WTC11 (cell line): ENCODE measurements around the gene TDRKH. TPM values are rescaled to one million over a fixed set of nuclear protein-coding genes. Genes with fewer than 3 reads are reported as not detected.
A peak's percentile ranks its signal among the peaks of the same experiment; 100 is the strongest.

Experiments used
- ATAC-seq: fragments of 200-7000 bp; cut with Tn5 transposase; 2 replicates; pipeline ENCODE4 v1.10.0; 2021; ENCODE audit warnings: mild to moderate bottlenecking, moderate library complexity
- CTCF ChIA-PET: fragments of 300-600 bp; sonication (Branson Sonifier 250); formaldehyde crosslinking; loops from one replicate; lab custom pipeline; 2021; ENCODE audit warnings: antibody characterized with exemption; lab: Charles Lee
- POLR2A ChIA-PET: fragments of 350-600 bp; sonication (Branson Sonifier 250); formaldehyde crosslinking; loops from one replicate; lab custom pipeline; 2021; ENCODE audit warnings: antibody characterized with exemption; lab: Charles Lee
- DNase-seq: peaks from one replicate; pipeline ENCODE4 v3.0.0; 2021; ENCODE audit warnings: low spot score
- H3K27ac Mint-ChIP-seq: 2 replicates; pipeline ENCODE4 v1.8.0; 2021; ENCODE audit warnings: mixed read lengths
- H3K27me3 Mint-ChIP-seq: 2 replicates; pipeline ENCODE4 v1.8.0; 2021; ENCODE audit warnings: low read depth, mild to moderate bottlenecking, moderate library complexity, mixed read lengths
- H3K36me3 Mint-ChIP-seq: 2 replicates; pipeline ENCODE4 v1.8.0; 2021; ENCODE audit warnings: mixed read lengths
- H3K4me1 Mint-ChIP-seq: 2 replicates; pipeline ENCODE4 v1.8.0; 2022; ENCODE audit warnings: mixed read lengths
- H3K4me3 Mint-ChIP-seq: 2 replicates; pipeline ENCODE4 v1.8.0; 2021; ENCODE audit warnings: mild to moderate bottlenecking, moderate library complexity, mixed read lengths
- H3K9me3 Mint-ChIP-seq: 2 replicates; pipeline ENCODE4 v1.8.0; 2021; ENCODE audit warnings: mixed read lengths
- E2F5 ChIP-seq: sonication (generic); formaldehyde crosslinking; IDR thresholded peaks from 2 replicates; pipeline ENCODE4 v1.8.1; 2022; ENCODE audit warnings: mild to moderate bottlenecking, moderate library complexity, missing genetic modification reagents
- ESRRA ChIP-seq: sonication (generic); formaldehyde crosslinking; IDR thresholded peaks from 2 replicates; pipeline ENCODE4 v1.8.1; 2022; ENCODE audit warnings: mild to moderate bottlenecking, missing genetic modification reagents, borderline replicate concordance
- IRF2 ChIP-seq: sonication (generic); formaldehyde crosslinking; IDR thresholded peaks from 2 replicates; pipeline ENCODE4 v1.8.0; 2022; ENCODE audit warnings: low read depth, missing genetic modification reagents, borderline replicate concordance
- MXD4 ChIP-seq: fragments of 250-450 bp; sonication (Bioruptor Pico); IDR thresholded peaks from 2 replicates; pipeline ENCODE4 v1.8.0; 2021; ENCODE audit warnings: mild to moderate bottlenecking, moderate library complexity, borderline replicate concordance
- NR1H2 ChIP-seq: sonication (generic); formaldehyde crosslinking; IDR thresholded peaks from 2 replicates; pipeline ENCODE4 v1.9.0; 2021; ENCODE audit warnings: mild to moderate bottlenecking, moderate library complexity, missing genetic modification reagents
- NR2C2 ChIP-seq: sonication (generic); formaldehyde crosslinking; IDR thresholded peaks from 2 replicates; pipeline ENCODE4 v1.8.0; 2022; ENCODE audit warnings: mild to moderate bottlenecking, missing genetic modification reagents
- PRRX2 ChIP-seq: fragments of 250-450 bp; sonication (Bioruptor Pico); IDR thresholded peaks from 2 replicates; pipeline ENCODE4 v1.8.0; 2021; ENCODE audit warnings: mild to moderate bottlenecking
- SOX15 ChIP-seq: fragments of 250-450 bp; sonication (Bioruptor Pico); IDR thresholded peaks from 2 replicates; pipeline ENCODE4 v1.9.0; 2021; ENCODE audit warnings: mild to moderate bottlenecking
- SP1 ChIP-seq: sonication (generic); formaldehyde crosslinking; conservative IDR thresholded peaks from 2 replicates; pipeline ENCODE4 v1.8.1; 2022; ENCODE audit warnings: missing genetic modification reagents
- TCF7 ChIP-seq: sonication (generic); formaldehyde crosslinking; IDR thresholded peaks from 2 replicates; pipeline ENCODE4 v1.8.0; 2022; ENCODE audit warnings: mild to moderate bottlenecking, low read depth, missing genetic modification reagents, moderate library complexity
- USF2 ChIP-seq: sonication (generic); formaldehyde crosslinking; IDR thresholded peaks from 2 replicates; pipeline ENCODE4 v1.8.1; 2023; ENCODE audit warnings: mild to moderate bottlenecking, missing genetic modification reagents, moderate library complexity
- ZNF121 ChIP-seq: sonication (generic); formaldehyde crosslinking; IDR thresholded peaks from 2 replicates; pipeline ENCODE4 v1.8.0; 2023; ENCODE audit warnings: missing genetic modification reagents
- ZNF219 ChIP-seq: sonication (generic); formaldehyde crosslinking; IDR thresholded peaks from 2 replicates; pipeline ENCODE4 v1.8.0; 2023; ENCODE audit warnings: missing genetic modification reagents, mild to moderate bottlenecking, borderline replicate concordance
- ZNF232 ChIP-seq: sonication (generic); formaldehyde crosslinking; IDR thresholded peaks from 2 replicates; pipeline ENCODE4 v1.8.0; 2022; ENCODE audit warnings: mild to moderate bottlenecking, missing genetic modification reagents
- ZNF396 ChIP-seq: fragments of 250-450 bp; sonication (Bioruptor Pico); IDR thresholded peaks from 2 replicates; pipeline ENCODE4 v1.8.0; 2021; ENCODE audit warnings: mild to moderate bottlenecking, moderate library complexity, borderline replicate concordance
- ZNF423 ChIP-seq: fragments of 250-450 bp; sonication (Bioruptor Pico); IDR thresholded peaks from 2 replicates; pipeline ENCODE4 v2.1.2; 2022; ENCODE audit warnings: mild to moderate bottlenecking, moderate library complexity
- ZSCAN18 ChIP-seq: fragments of 250-450 bp; sonication (Bioruptor Pico); IDR thresholded peaks from 2 replicates; pipeline ENCODE4 v2.1.2; 2022; ENCODE audit warnings: mild to moderate bottlenecking, moderate library complexity
- total RNA-seq: library from RNA; stranded (reverse); gene quantifications from 3 replicates; pipeline ENCODE4 v1.2.3, GENCODE V29; 2021
- TF ChIP-seq, protein P1 (sequence below): sonication (generic); formaldehyde crosslinking; IDR thresholded peaks from 2 replicates; pipeline ENCODE4 v1.8.1; 2023; ENCODE audit warnings: mild to moderate bottlenecking, missing genetic modification reagents, moderate library complexity
- TF ChIP-seq, protein P2 (sequence below): fragments of 250-450 bp; sonication (Bioruptor Pico); IDR thresholded peaks from 2 replicates; pipeline ENCODE4 v1.9.0; 2021; ENCODE audit warnings: moderate library complexity, mild to moderate bottlenecking, inconsistent platforms, borderline replicate concordance
- TF ChIP-seq, protein P3 (sequence below): fragments of 200-600 bp; IDR thresholded peaks from 2 replicates; pipeline ENCODE4 v1.8.0; 2022; ENCODE audit warnings: antibody characterized with exemption
- TF ChIP-seq, protein P4 (sequence below): sonication (generic); formaldehyde crosslinking; IDR thresholded peaks from 2 replicates; pipeline ENCODE4 v1.8.0; 2022; ENCODE audit warnings: mild to moderate bottlenecking, missing genetic modification reagents
- TF ChIP-seq, protein P5 (sequence below): sonication (generic); formaldehyde crosslinking; IDR thresholded peaks from 2 replicates; pipeline ENCODE4 v1.8.1; 2022; ENCODE audit warnings: low read depth, missing genetic modification reagents, borderline replicate concordance
- TF ChIP-seq, protein P6 (sequence below): sonication (generic); formaldehyde crosslinking; IDR thresholded peaks from 2 replicates; pipeline ENCODE4 v1.8.0; 2023; ENCODE audit warnings: missing genetic modification reagents
- TF ChIP-seq, protein P7 (sequence below): fragments of 250-450 bp; sonication (Bioruptor Pico); IDR thresholded peaks from 2 replicates; pipeline ENCODE4 v1.8.0; 2021; ENCODE audit warnings: mild to moderate bottlenecking

TDRKH gene
- total RNA-seq, 1 experiment from 2014 or later = 21.8 TPM

- H3K4me1 Mint-ChIP-seq = peaks cover 17% of the 10 kb centered on the region
- H3K27ac Mint-ChIP-seq = peak overlapping the region; percentile 98
- no peaks in the 10 kb centered on the region; the same call in 1 of the 2 replicates for H3K27me3 Mint-ChIP-seq
- ATAC-seq = no peak
- no peaks in the 10 kb centered on the region for H3K9me3 Mint-ChIP-seq
- no peaks in the 10 kb centered on the region; the same call in 1 of the 2 replicates for H3K36me3 Mint-ChIP-seq
- POLR2A ChIA-PET = interaction anchor here (1.0 kb wide), 1 partner anchor 74 kb away, joined by 4 read pairs; the partner anchor contains the start of gene CELF3
- peak overlapping the region; percentile 98 for H3K4me3 Mint-ChIP-seq
- peak; percentile 21 for DNase-seq
- TF ChIP-seq TCF7 (CRISPR knock-in tag) (no peak), ZNF121 (CRISPR knock-in tag) (peak; percentile 45; the same call in 1 of the 2 replicates), IRF2 (CRISPR knock-in tag) (no peak), ESRRA (no peak), NR2C2 (CRISPR knock-in tag) (no peak), ZNF232 (0 out of 2 replicates have a peak, but pooled peaks have one; percentile 2)
- TF ChIP-seq, protein P1, sequence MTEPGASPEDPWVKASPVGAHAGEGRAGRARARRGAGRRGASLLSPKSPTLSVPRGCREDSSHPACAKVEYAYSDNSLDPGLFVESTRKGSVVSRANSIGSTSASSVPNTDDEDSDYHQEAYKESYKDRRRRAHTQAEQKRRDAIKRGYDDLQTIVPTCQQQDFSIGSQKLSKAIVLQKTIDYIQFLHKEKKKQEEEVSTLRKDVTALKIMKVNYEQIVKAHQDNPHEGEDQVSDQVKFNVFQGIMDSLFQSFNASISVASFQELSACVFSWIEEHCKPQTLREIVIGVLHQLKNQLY (CRISPR knock-in tag) = no peak
- TF ChIP-seq, protein P2, sequence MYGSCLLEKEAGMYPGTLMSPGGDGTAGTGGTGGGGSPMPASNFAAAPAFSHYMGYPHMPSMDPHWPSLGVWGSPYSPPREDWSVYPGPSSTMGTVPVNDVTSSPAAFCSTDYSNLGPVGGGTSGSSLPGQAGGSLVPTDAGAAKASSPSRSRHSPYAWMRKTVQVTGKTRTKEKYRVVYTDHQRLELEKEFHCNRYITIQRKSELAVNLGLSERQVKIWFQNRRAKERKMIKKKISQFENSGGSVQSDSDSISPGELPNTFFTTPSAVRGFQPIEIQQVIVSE (CRISPR knock-in tag) = no peak
- TF ChIP-seq, protein P3, sequence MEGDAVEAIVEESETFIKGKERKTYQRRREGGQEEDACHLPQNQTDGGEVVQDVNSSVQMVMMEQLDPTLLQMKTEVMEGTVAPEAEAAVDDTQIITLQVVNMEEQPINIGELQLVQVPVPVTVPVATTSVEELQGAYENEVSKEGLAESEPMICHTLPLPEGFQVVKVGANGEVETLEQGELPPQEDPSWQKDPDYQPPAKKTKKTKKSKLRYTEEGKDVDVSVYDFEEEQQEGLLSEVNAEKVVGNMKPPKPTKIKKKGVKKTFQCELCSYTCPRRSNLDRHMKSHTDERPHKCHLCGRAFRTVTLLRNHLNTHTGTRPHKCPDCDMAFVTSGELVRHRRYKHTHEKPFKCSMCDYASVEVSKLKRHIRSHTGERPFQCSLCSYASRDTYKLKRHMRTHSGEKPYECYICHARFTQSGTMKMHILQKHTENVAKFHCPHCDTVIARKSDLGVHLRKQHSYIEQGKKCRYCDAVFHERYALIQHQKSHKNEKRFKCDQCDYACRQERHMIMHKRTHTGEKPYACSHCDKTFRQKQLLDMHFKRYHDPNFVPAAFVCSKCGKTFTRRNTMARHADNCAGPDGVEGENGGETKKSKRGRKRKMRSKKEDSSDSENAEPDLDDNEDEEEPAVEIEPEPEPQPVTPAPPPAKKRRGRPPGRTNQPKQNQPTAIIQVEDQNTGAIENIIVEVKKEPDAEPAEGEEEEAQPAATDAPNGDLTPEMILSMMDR = no peak
- CTCF ChIA-PET = interaction anchor here (1.0 to 2.3 kb wide), 3 partner anchors 35 to 63 kb away, joined by 3 to 7 read pairs (median 6); no protein-coding TSS in a partner anchor
Observed at GRCh38 chr1:151790940-151791651, 796 bp upstream of the TDRKH start.

- no peaks in the 10 kb centered on the region for H3K9me3 Mint-ChIP-seq
- H3K36me3 Mint-ChIP-seq = no peaks in the 10 kb centered on the region; the same call in 1 of the 2 replicates
- H3K4me3 Mint-ChIP-seq = no peak overlapping the region
- POLR2A ChIA-PET = no interaction called here
- DNase-seq (no peak), ATAC-seq (no peak)
- CTCF ChIA-PET = interaction anchor here (0.6 kb wide), 3 partner anchors 49 to 52 kb away, joined by 3 to 5 read pairs (median 4); no protein-coding TSS in a partner anchor
- no peaks in the 10 kb centered on the region; the same call in 1 of the 2 replicates for H3K27me3 Mint-ChIP-seq
- H3K4me1 Mint-ChIP-seq = peaks cover 17% of the 10 kb centered on the region
- H3K27ac Mint-ChIP-seq = no peak overlapping the region
- TF ChIP-seq ZSCAN18 (CRISPR knock-in tag) (no peak), MXD4 (no peak), SP1 (no peak), ZNF121 (CRISPR knock-in tag) (no peak), ZNF219 (CRISPR knock-in tag) (no peak), SOX15 (CRISPR knock-in tag) (no peak), USF2 (no peak), ZNF396 (CRISPR knock-in tag) (no peak), ZNF423 (CRISPR knock-in tag) (no peak), NR1H2 (CRISPR knock-in tag) (no peak), PRRX2 (no peak), E2F5 (CRISPR knock-in tag) (no peak)
- TF ChIP-seq, protein P4, sequence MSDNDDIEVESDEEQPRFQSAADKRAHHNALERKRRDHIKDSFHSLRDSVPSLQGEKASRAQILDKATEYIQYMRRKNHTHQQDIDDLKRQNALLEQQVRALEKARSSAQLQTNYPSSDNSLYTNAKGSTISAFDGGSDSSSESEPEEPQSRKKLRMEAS = no peak
- TF ChIP-seq, protein P5, sequence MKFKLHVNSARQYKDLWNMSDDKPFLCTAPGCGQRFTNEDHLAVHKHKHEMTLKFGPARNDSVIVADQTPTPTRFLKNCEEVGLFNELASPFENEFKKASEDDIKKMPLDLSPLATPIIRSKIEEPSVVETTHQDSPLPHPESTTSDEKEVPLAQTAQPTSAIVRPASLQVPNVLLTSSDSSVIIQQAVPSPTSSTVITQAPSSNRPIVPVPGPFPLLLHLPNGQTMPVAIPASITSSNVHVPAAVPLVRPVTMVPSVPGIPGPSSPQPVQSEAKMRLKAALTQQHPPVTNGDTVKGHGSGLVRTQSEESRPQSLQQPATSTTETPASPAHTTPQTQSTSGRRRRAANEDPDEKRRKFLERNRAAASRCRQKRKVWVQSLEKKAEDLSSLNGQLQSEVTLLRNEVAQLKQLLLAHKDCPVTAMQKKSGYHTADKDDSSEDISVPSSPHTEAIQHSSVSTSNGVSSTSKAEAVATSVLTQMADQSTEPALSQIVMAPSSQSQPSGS = no peak
- TF ChIP-seq, protein P6, sequence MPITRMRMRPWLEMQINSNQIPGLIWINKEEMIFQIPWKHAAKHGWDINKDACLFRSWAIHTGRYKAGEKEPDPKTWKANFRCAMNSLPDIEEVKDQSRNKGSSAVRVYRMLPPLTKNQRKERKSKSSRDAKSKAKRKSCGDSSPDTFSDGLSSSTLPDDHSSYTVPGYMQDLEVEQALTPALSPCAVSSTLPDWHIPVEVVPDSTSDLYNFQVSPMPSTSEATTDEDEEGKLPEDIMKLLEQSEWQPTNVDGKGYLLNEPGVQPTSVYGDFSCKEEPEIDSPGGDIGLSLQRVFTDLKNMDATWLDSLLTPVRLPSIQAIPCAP (CRISPR knock-in tag) = no peak
- TF ChIP-seq, protein P7, sequence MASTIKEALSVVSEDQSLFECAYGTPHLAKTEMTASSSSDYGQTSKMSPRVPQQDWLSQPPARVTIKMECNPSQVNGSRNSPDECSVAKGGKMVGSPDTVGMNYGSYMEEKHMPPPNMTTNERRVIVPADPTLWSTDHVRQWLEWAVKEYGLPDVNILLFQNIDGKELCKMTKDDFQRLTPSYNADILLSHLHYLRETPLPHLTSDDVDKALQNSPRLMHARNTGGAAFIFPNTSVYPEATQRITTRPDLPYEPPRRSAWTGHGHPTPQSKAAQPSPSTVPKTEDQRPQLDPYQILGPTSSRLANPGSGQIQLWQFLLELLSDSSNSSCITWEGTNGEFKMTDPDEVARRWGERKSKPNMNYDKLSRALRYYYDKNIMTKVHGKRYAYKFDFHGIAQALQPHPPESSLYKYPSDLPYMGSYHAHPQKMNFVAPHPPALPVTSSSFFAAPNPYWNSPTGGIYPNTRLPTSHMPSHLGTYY (CRISPR knock-in tag) = no peak
Observed at GRCh38 chr1:151787689-151788088, 2.6 kb downstream of the TDRKH start.
